Activated effector memory CD4-positive, alpha-beta T cell treated with Interleukin-2 at 50 U/mL for 16 hours (primary cell): ENCODE results near the gene CMC1.
"Not testable (repeated sequence)": the region's sequence is repeated elsewhere in the genome, so short reads cannot be mapped to it uniquely, and the experiment has no call there.

Experiments
- DNase-seq: peaks from one replicate; pipeline ENCODE4 v3.0.0-alpha.2; 2020

Gene CMC1, protein sequence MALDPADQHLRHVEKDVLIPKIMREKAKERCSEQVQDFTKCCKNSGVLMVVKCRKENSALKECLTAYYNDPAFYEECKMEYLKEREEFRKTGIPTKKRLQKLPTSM

DNA sequence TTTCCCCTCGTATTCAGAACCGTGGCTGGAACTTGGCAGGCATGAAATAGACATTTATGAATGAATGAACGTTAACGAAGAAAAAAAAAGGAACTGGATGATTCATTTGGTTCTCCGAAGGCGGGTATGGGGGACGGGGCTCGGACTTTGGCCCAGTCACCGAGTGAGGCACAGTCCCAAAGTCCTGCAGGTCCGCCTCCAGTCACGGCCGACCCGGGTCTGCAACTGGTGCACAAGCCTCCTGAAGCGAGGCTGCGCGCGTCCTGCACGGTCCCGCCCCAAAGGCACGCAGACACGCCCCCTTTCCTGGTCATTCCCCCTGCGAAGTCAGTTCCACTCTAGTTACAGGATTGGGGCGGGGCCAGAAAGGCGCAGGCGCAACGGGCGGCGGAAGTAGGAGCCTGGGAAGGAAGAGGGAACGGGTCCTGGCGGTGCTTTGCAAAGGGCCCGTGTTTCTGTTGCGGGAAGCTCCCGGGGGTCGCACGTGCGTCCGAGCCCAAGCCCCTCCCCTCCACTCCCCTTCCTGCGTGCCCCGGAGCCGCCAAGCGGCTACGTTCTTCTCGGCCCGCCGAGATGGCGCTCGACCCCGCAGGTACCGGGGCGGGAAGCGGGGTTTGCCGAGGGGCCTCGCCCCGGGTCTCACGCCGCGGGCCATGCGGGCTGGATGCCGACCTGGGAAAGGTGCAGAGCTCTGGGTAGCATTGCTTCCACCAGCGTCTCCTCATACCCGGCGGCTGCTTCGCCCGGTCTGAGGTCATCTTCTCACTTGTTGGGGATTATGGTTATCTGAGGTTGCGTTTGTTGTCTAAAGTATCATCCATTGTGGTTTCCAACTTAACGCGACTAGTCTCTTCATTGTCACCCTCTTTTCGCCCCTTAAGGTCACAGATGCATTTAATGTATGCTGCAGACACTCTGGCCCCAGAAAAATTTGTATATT, at the start of gene CMC1:
TSS of gene CMC1 (plus strand) at position 399 of the 940 bp plus-strand sequence. CDS start at position 574, 175 bp downstream.
- DNase-seq: peak; percentile 79

DNA sequence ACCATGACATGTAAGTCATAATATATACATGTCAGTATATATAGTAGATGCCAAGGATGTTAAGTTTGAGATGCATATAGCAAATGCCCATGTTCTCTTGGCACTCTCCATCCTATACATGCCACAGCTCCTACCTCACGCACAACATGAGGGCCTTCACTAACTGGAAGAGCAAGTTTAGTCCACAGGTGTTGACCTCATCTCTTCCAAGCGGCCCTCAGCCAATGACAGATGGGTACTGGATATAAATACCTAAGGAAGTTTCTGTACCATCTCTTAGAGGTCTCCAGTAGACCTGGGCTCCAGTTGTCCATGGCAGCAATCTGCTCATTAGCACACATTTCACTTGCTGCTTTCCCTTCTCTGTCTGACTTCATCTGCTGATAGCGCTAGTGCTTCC, 43.3 kb upstream of the CMC1 start:
- no peak for DNase-seq

DNA sequence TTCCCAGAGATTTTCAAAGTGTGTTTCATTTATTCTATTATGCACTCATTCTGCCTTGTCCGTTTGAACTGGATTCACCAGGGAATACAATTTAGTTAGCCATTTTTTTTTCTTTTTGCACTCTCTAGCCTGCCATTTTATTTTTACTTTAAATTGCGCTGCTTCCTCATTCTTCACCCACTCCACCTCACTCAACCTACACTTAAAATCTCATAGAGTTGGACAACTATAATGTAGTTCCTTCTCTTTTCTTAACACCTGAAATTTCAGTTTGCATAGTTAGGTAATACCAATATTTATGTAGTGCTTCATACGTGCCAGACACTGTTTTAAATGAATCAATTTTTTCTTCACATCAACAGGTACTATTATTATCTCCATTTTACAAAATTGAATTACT, 42.4 kb upstream of the CMC1 start:
- no peak for DNase-seq

DNA sequence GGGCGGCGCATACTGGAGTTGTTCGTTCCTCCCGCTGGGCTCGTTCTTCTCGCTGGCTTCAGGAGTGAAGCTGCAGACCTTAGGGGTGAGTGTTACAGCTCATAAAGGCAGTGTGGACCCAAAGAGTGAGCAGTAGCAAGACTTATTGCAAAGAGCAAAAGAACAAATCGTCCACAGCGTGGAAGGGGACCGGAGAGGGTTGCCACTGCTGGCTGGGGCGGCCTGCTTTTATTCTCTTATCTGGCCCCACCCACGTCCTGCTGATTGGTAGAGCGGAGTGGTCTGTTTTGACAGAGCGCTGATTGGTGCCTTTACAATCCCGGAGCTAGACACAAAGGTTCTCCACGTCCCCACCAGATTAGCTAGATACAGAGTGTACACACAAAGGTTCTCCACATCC, 41.8 kb upstream of the CMC1 start:
- DNase-seq: not testable (repeated sequence)

DNA sequence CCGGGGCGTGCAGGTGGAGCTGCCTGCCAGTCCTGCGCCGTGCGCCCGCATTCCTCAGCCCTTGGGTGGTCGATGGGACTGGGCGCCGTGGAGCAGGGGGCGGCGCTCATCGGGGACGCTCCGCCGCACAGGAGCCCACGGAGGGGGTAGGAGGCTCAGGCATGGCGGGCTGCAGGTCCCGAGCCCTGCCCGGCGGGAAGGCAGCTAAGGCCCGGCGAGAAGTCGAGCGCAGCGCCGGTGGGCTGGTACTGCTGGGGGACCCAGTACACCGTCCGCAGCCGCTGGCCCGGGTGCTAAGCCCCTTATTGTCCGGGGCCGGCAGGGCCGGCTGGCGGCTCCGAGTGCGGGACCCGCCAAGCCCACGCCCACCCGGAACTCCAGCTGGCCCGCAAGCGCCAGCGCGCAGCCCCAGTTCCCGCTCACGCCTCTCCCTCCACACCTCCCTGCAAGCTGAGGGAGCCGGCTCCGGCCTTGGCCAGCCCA, 41.0 kb upstream of the CMC1 start:
- not testable (repeated sequence) for DNase-seq

DNA sequence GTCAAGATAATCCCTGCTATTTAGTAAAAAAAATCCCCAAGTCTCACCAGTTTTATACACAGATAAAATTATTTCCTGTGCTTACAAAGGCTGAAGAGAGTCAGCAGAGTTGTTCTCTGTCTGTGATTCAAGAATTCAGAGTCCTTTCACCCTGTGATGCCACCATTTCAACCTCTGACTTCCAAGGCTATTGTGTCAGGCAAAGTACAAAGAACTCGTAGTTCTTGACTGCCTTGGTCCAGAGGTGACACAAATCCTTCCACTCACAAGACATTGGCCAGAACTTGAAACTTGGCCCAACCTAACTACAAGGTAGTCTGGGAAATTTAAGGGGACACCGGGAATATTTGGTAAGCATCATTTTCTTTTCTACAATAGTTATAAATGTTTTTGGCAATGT, 34.9 kb upstream of the CMC1 start:
- DNase-seq: no peak

DNA sequence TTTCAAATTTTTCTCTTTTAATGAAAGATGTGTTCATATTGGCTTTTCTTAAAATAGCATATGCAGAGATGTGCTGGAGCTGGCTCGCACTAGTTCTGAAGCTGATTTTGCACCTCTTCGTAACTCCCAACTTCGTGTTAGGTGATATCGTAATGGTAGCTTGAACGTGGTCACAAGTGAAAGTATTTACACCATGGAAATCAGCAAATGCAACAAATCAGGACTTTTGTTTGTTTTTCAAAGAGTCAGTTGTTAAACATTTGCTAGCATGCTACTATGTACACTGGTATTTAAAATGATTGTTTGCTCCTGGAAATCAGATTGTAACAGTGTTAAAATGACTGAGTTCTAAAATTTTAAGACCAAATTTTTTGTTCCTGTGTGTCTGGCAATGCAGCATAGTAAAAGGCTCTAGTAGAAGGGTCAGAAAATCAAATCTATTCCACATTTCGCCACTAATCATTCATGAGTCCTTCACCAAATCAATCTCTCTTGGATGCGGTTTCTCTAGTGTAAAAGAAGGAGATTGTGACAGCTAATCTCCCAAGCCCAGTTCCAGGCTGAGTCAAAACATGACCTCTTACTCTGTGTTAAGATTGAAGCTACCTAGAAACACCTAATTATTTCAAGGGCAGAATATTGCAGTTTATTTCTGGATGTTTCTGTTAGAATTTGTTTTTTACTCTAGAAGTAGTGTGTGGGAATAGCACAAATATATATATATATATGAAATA, 34.3 kb upstream of the CMC1 start:
- DNase-seq: no peak

DNA sequence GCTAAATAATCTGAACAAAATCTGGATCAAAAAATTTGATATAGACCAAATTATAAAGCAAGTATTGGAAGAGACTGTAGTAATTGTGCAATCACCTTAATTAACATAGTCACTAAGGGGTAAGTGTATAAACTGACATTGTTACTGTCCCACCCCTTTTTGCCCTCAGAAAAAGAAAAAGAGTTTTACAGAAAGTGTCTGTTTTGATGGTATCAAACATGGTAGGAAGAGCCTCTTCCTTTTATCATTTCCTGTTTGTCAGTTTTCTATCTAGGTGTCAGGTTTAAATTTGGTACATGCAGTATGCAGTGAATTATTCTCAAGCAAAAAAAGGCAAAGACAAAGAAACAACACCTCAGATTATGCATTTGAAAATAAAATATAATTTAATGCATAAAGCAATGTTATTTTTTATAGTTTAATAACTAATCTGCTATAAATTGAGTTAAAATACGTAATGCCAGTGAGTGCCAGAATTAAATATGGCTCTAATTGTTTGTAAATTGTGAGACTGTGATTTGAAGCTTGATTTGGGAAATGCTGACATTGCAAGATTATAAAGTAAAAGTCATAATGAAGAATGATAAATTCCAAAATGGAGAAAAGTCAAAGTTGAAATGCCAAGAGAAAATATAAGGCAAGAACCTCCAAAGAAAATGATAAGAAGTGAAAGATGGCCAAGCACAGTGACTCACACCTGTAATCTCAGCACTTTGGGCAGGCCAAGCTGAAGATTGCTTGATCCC, 30.3 kb upstream of the CMC1 start:
- DNase-seq: no peak

DNA sequence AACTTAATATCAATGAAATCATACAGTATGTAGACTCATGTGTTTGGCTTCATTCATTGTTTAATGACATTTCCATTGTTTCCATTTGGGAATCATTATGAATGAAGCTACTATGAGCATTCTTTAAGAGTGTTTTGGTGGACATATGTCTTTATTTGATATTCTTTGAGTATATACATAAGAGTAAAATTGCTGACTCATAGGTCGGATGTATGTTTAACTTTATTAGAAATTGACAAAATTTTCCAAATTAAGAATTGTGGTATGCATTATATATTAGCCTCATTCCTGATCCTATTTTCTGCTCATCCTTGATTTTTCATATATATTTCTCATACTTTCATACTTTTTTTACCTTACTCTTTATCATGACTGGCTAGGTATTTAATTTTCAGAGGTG, 28.7 kb upstream of the CMC1 start:
- no peak for DNase-seq

DNA sequence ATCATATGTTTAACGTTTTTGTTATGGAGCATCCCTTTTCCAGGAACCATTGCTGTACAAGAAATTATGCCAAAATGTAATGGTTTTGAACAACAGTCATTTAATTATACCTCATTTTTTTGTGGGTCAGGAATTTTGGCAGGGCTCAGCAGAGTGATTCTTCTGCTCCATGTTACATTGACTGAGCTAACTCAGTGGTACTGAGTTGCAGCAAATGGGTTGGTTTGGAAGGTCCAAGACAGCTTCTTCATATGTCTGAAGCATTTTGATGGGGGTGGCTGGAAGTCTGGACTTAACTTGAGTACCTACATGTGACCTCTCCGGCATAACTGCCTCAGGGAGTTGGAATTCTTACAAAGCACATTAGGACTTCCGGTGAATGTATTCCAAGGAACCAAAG, 26.0 kb upstream of the CMC1 start:
- no peak for DNase-seq

DNA sequence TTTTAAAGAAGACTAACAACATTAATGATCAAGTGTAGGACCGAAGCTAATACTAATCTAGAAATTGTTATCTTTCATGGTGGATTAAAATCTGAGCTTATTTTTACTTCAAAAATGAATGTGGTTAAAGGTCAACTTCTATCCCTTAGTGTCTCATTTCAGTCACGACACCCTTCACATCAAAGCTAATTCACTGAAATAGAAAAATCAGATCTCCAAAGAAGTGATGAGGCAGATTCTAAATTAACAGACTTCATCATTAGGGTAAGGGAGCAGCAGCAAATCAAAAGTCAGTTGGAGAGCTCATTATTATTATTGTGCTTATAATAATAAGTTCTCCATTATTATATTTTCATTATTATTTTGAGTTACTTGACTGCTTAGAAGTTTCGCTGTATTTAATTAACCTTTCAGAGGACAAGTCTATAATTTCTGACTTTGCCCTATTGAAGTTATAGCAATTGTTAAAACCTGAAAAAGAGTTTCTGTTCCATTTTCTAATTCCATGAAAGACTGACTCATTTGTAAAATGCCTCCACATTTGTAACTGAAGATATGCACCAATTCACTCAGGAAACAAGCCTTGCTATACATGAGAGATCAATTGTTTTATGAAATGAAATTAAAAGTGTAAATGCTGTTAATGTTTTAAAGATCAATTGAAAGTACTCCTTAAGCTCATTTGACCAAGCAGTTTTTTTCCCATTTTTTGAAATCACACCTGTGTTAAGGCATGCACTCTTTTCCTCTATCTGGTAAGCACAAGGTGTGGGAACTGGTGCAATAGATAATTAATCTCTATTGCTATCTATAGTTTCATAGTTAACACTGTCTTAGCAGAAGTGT, 23.1 kb upstream of the CMC1 start:
- DNase-seq: no peak

DNA sequence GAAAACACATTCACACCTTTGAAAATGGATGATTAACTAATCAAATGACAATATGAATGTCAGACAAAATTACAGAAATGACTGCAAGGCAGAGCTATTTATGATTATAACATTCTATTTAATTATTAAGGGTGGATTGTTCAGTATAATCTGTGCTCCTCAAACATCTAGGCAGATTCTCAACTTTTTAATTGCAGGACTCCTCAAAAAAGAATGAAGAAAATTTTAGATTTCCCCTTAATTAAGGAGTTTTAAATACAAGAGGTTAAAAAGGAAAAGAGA, 22.6 kb upstream of the CMC1 start:
- DNase-seq: no peak

DNA sequence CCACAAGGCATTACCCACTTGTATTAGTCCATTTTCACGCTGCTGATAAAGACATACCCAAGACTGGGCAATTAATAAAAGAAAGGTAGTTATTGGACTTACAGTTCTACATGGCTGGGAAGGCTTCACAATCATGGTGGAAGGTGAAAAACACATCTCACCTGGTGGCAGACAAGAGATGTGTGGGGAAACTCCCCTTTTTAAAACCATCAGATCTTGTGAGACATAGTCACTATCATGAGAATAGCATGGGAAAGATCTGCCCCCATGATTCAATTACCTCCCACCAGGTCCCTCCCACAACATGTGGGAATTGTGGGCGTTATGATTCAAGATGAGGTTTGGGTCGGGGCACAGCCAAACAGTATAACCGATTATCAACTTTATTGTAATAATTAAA, 17.0 kb upstream of the CMC1 start:
- no peak for DNase-seq

DNA sequence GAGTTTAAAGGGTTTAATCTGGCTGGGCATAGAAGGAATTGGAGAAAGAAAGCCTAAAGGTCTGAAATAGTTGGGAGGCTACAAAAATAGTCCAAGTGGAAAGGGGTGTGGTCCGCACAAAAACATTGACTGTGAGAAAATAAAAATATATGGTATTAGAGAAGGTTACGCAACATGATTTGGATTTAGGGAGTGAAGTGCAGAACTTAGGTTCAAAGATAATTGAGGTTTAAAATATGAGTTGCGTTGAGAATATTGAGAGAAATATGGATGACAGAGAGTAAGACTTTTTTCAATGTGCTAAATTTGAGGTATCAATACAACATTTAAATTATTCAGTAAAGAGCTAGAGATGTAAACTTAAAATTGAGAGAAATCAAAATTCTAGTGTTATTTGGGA, 15.4 kb upstream of the CMC1 start:
- no peak for DNase-seq

DNA sequence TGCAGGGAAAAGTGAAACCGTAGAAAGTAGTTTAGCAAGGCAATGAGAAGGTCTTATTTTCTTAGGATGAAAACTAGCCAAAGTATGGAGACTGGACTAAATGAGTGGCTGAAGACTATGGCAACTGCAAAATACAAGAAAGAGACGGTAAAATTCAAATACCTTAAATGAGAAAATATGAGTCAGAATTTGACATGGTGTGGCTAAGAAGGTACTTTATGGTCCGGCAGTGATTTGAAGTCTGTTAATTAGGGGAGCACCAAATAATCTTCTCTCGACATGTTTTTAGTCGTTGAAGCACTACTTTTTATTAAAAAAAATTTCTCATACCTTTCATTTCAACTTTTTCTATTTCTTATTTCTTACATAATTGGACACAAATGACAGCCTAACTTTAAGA, 12.8 kb upstream of the CMC1 start:
- no peak for DNase-seq

DNA sequence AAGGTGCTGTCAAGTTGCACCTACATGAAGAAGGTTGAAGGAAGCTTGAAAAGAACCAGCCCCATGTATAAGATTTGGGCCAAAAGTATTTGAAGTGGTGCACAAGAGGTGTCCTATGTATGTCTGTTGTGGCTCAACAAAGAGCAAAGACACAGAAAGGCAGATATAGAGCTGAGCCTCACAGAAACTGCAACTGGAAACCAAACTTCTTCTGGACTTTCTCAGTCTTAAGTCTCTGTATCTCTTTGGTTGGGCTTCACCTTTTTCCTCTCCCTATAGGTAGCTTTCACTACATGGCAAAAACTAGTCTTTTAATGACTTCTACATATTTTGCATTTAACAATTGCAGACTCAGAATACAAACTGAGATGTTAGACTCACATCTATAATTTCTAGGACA, 8.8 kb upstream of the CMC1 start:
- no peak for DNase-seq

DNA sequence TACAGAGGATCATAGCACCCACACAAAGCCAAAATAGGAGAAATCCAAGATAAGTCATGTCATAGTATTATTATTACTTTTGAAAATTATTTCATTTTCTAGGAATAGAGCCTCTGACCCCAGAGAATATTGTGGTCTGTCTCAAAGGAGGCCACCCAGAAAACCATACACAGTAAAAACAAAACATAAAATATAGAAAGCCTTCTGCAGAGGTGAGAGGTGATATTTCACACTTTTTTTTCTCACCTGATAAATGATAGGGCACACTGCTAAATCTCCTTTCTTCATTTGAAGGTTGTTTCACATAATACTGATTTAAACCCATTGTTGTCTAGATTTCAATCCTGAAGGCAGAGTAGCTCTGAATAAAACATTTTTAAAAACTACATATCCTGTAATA, 7.0 kb upstream of the CMC1 start:
- DNase-seq: no peak

DNA sequence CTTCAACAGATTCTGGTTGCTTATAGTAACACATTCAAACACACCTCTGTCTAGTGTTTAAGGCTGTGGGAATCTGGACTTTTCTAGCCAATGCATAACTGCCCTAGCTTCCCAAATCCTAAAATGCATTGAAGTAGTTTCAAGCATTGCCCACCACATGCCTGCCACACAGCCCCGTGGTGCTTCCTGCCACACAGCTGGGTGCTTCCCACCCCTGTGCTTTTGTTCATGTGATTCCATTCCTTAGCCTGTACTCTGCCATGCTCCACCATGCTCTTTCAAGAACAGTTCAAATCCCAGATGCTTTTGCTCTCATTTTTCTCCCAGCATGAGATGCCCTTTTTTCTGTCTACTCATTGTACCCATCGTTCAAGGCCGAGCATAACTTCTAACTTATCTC, 2.3 kb upstream of the CMC1 start:
- no peak for DNase-seq

DNA sequence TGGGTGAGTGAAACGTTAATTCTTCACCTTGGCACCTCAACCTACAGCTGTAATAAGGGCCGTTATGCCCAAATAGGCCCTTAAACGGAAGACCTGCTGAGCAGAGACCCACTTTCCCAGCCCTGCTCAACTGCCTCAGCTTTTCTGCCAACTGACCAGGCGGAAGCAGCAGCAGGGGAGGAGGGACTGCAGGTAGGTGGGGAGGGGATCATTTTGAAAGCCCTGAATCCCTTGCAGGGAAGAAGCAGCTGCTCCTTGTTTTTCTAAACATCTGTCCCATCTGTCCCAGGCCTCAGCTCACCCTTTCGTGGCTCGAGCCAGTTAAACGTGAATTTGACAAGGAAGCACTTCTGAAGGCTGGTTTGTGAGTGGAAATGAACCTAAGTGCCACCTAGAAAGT, 978 bp upstream of the CMC1 start:
- DNase-seq: no peak

DNA sequence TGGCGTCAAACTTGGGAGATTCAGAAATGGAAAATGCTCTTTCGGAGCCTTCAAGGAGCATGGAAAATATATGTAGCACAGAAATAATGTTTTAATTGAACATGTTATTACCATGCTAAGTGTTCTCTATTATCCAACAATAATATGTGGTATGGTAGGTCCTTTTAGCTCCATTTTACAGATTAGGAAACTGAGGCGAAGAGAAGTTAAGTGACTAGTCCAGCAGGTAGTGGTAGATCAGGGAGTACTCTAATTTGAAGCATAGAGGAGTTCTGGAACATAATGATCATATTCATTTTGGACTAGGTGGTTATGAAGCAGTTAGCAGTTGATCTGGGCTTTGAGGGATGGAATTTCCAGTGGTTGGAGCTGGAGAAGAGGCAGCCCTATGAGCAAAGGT, 1.1 kb downstream of the CMC1 start:
- no peak for DNase-seq

DNA sequence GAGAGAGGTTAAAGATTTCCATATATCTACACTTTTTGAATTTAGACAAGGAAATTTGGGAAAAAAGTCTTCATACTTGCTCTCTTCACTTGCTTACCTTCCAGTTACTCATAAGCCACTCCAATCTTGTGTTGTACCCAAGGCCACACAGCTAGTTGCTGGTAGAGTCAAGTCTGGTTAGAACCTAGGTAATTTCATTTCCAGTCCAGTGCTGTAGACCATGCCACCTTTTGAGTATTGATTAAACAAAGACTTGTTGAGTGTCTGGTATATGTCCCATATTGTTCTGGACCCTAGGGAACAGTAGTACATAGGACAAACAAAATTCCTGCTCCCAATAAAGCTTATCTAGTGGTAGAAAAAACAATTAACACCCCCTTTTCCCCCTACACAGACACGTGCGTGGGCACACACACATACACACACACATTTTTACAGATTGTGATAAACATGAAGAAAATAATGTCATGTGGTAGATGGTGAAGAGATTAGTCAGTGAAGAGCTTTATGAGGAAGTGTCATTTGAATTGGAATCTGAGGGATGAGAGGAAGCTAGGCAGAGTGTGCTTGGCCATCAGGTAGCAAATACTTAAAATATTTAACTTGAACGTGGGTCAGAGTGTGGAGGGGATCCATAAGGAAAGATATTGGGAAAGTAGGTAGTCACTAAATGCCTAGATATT, 2.1 kb downstream of the CMC1 start:
- no peak for DNase-seq

DNA sequence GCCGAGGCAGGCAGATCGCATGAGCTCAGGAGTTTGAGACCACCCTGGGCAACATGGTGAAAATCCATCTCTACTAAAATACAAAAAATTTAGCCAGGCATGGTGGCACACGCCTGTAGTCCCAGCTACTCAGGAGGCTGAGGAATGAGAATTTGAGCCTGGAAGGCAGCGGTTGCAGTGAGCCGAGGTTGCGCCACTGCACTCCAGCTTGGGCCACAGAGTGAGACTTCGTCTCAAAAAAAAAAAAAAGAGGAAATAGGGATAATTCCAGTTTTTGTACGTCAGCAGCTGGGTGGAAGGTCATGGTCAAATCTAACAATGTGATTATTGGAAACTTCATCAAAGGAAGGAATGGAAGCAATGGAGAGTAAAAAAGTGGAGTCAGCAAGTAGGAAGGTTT, 3.1 kb downstream of the CMC1 start:
- DNase-seq: no peak
